ENCODE results near the gene DDX54. TPM values are rescaled to one million over a fixed set of nuclear protein-coding genes. Genes with fewer than 3 reads are reported as not detected.

Gene DDX54
- total RNA-seq, 3 donors from 2014 or later, result 213 to 236 (median 232) TPM

DNA sequence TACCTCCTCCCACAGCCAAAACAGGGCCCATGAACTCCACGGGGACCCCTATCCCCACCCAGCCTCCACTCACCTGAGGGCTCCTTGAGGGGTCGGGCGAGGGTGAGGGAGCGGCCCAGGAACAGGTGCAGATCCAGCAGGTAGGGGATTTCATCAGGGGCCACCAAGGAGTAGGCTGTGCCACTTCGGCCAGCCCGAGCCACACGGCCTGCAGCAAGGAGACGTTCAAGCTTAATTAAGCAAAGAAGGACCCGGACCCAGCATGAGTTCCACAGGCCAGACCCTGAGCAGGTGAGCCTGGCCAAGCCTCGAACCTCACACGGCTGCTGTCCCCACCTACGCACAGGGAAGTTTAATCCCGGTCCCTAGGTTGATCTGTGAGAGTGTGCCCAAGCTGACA is 15.6 kb downstream of the DDX54 start:
- Mint-ChIP-seq H3K27me3 (ENCODE audit: low read depth) (no peaks in the 10 kb centered on the region), H3K36me3 (ENCODE audit: insufficient read depth) (peaks cover 44% of the 10 kb centered on the region), H3K9me3 (no peaks in the 10 kb centered on the region), H3K4me3 (no peak overlapping the region), H3K4me1 (ENCODE audit: low read depth) (peaks cover 2% of the 10 kb centered on the region)
- ATAC-seq, result no peak
- DNase-seq, result no peak

DNA sequence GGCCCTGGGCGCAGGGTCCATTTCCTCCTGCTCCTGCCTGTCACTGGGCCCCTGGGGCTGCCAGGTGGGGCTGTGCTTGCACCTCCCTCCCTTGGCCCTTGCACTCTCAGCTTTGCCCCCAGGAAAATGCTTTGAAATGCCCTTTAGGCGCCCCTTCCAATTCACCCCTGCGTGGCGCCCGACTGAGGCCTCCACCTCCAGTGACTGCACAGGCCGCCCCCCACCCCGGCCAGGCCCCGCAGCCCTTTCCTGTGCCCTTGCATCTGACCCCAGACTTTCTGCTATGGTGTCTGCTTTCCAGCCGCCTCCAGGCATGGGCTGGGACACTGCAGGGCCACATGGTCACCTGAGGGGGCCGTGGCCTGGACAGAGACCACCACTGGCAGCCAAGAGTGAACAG is 17.4 kb downstream of the DDX54 start:
- Mint-ChIP-seq H3K36me3 (ENCODE audit: insufficient read depth) (peaks cover 40% of the 10 kb centered on the region), H3K4me3 (no peak overlapping the region), H3K27me3 (ENCODE audit: low read depth) (no peaks in the 10 kb centered on the region), H3K4me1 (ENCODE audit: low read depth) (no peaks in the 10 kb centered on the region), H3K9me3 (no peaks in the 10 kb centered on the region)
- no peak for DNase-seq
- no peak for ATAC-seq

DNA sequence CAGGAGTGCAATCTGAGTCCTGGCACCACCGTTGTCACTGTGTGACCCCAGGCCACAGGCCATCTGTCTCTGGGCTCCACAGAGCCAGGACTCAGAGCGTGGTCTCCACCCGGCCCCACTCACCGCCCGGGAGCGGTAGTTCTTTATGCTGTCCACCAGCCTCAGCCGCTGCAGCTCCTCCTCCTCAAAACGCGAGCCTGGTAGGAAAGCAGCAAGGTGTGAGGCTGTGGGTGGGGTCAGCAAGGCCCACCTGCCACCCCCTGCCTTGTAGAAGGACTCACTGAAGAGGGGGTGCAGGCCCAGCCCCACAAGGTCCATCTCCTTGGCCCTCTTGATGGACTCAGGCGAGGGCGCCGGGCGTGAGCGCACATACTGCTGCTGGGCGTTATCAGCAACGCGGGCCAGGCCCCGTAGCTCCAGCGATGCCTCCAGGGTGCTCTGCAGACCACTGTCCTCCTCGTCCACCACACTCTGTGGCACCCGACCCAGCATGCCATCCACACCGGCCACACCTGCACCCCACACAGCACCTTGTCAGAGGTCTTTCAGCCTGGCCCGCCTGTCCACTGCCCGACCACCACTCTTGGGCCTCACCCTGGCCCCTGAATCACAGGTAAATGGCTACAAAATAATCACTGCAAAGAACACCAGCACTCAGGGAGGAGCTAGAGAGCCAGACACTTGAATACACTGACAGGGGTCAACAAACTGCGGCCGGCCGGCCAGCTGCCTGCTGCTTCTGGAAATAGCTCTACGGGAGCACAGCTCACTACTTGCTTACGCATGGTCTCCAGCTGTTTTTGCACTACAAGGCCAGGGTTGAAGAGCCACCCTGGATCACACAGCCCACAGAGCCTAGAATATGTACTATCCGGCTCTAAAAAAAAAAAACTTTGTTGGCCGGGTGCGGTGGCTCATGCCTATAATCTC is 19.5 kb downstream of the DDX54 start:
- H3K4me1 Mint-ChIP-seq (ENCODE audit: low read depth), result no peaks in the 10 kb centered on the region
- peaks cover 34% of the 10 kb centered on the region for H3K36me3 Mint-ChIP-seq (ENCODE audit: insufficient read depth)
- no peak overlapping the region for H3K4me3 Mint-ChIP-seq
- ATAC-seq, result no peak
- H3K9me3 Mint-ChIP-seq, result no peaks in the 10 kb centered on the region
- no peaks in the 10 kb centered on the region for H3K27me3 Mint-ChIP-seq (ENCODE audit: low read depth)
- DNase-seq, result no peak

DNA sequence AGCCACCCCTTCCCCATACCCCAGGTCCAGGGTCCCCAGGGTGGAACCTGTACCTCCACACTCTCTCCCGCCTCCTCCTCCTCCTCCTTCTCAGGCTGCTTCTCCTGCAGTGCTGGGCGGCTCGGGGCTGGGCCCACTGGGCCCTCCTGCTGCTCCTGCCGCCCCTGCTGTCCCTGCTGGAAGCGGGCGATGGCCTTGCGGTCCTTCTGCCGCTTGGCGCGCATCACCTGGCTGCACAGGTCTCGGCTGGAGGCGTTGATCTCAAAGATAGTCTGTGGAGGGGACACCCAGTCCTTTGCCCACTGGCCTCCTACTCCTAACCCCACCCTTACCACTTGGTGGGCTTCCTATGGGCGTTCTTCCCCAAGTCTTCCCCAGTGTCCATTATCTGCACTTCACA is 21.3 kb downstream of the DDX54 start:
- Mint-ChIP-seq H3K36me3 (ENCODE audit: insufficient read depth) (peaks cover 31% of the 10 kb centered on the region), H3K4me3 (no peak overlapping the region), H3K27me3 (ENCODE audit: low read depth) (no peaks in the 10 kb centered on the region), H3K4me1 (ENCODE audit: low read depth) (no peaks in the 10 kb centered on the region), H3K9me3 (no peaks in the 10 kb centered on the region)
- no peak for DNase-seq
- no peak for ATAC-seq

DNA sequence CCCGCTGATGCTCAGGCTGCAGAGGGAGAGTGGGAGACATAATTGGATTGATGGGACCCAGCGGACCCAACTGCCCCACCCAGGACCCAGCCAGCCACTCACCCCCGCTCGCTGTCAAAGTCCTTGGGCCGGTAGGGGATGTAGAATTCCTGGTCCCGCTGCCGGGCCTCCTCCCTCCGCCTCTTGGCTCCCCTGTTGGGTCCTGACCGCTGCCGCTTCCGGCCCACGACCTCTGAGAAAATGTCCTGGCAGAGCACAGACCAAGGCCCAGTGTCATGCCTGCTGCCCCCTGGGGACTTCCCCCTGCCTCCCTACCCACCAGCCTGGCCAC is 22.3 kb downstream of the DDX54 start:
- H3K9me3 Mint-ChIP-seq, result no peaks in the 10 kb centered on the region
- DNase-seq, result no peak
- peaks cover 29% of the 10 kb centered on the region for H3K36me3 Mint-ChIP-seq (ENCODE audit: insufficient read depth)
- H3K27me3 Mint-ChIP-seq (ENCODE audit: low read depth), result no peaks in the 10 kb centered on the region
- ATAC-seq, result no peak
- H3K4me3 Mint-ChIP-seq, result no peak overlapping the region
- no peaks in the 10 kb centered on the region for H3K4me1 Mint-ChIP-seq (ENCODE audit: low read depth)

DNA sequence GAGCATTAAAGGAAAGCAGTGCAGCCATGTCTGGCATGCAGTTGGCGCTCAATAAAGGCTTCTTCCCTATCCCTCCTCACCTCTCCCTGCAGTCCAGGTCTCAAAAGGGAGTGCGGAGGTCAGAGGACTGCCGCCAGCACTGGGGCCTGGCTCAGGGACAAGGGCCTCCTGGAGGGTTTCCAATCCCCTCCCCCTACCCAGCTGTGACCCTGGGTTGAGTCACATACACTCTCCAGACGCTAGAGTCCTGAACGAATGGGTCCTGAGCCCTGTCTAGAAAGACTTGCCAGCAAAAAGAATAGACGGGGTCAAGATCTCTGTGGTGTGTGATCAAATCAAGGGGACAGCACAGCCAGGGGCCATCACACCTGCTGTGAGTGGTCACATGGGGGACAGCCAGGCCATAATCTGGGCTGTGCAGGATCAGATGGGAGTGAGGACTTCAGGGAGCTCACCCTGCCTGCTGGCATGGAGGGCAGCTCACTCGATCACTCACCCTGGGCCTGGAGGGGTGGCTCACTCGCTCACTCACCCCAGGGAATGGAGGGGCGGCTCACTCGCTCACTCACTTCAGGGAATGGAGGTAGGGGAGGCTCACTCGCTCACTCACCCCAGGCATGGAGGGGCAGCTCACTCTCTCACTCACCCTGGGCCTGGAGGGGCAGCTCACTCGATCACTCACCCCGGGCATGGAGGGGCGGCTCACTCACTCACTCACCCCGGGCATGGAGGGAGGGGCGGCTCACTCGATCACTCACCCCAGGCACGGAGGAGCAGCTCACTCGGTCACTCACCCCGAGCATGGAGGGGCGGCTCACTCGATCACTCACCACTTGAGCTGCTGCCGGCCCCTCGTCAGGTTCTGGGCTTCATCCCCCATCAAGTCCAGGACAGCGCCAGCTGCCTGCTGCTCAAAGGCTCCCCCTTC is 22.9 kb downstream of the DDX54 start:
- ATAC-seq (no peak), DNase-seq (no peak)
- no peaks in the 10 kb centered on the region for H3K9me3 Mint-ChIP-seq
- peaks cover 29% of the 10 kb centered on the region for H3K36me3 Mint-ChIP-seq (ENCODE audit: insufficient read depth)
- no peak overlapping the region for H3K4me3 Mint-ChIP-seq
- no peaks in the 10 kb centered on the region for H3K27me3 Mint-ChIP-seq (ENCODE audit: low read depth)
- peaks cover 1% of the 10 kb centered on the region for H3K4me1 Mint-ChIP-seq (ENCODE audit: low read depth)

DNA sequence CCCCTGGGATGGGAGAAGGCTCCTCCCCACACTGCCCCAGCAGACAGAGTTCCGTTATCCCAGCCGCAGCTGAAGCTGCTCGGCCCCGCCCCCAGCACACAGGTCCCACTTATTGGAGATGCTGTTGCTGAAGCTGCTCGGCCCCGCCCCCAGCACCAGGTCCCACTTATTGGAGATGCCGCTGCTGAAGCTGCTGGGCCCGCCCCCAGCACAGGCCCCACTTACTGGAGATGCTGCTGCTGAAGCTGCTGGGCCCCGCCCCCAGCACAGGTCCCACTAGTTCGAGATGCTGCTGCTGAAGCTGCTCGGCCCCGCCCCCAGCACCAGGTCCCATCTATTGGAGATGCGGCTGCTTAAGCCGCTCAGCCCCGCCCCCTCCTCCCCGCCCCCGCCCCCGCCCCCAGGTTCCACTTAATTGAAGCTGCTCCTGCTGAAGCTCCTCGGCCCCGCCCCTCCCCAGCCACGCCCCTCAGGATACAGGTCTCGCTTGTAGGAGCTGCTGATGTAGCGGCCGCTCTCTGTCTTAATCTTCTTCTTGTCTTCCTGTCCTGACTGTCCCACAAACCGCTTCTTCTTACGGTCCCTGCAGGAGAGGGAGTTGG is 23.8 kb downstream of the DDX54 start:
- peaks cover 28% of the 10 kb centered on the region for H3K36me3 Mint-ChIP-seq (ENCODE audit: insufficient read depth)

DNA sequence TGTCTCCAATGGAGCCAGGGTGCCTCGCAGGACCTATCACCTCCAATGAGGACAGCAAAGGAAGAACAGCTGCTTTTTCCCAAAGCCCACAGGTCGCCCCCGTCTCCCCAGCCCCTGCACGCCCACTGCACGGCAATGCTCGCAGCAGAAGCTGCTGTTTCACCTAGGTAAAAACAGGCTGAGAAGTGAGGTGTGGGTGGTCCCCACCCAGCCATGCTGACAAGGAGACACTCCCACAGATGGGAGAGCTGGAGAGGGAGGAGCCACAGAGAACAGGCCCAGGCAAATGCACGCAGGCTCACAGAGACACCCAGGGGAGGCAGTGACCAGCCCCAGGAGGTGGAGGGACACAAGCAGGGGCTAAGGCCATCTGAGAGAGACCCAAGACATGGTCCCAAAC is 25.3 kb downstream of the DDX54 start:
- no peak overlapping the region for H3K4me3 Mint-ChIP-seq
- H3K4me1 Mint-ChIP-seq (ENCODE audit: low read depth), result peaks cover 7% of the 10 kb centered on the region
- ATAC-seq, result no peak
- H3K36me3 Mint-ChIP-seq (ENCODE audit: insufficient read depth), result peaks cover 22% of the 10 kb centered on the region
- no peaks in the 10 kb centered on the region for H3K27me3 Mint-ChIP-seq (ENCODE audit: low read depth)
- no peaks in the 10 kb centered on the region for H3K9me3 Mint-ChIP-seq
- no peak for DNase-seq

More for the DNA sequence above, 23.8 kb downstream of the DDX54 start:
- Mint-ChIP-seq H3K27me3 (ENCODE audit: low read depth) (no peaks in the 10 kb centered on the region), H3K4me1 (ENCODE audit: low read depth) (peaks cover 5% of the 10 kb centered on the region), H3K4me3 (no peak overlapping the region), H3K9me3 (no peaks in the 10 kb centered on the region)
- ATAC-seq (peak; percentile 42 to 47), DNase-seq (no peak)

DNA sequence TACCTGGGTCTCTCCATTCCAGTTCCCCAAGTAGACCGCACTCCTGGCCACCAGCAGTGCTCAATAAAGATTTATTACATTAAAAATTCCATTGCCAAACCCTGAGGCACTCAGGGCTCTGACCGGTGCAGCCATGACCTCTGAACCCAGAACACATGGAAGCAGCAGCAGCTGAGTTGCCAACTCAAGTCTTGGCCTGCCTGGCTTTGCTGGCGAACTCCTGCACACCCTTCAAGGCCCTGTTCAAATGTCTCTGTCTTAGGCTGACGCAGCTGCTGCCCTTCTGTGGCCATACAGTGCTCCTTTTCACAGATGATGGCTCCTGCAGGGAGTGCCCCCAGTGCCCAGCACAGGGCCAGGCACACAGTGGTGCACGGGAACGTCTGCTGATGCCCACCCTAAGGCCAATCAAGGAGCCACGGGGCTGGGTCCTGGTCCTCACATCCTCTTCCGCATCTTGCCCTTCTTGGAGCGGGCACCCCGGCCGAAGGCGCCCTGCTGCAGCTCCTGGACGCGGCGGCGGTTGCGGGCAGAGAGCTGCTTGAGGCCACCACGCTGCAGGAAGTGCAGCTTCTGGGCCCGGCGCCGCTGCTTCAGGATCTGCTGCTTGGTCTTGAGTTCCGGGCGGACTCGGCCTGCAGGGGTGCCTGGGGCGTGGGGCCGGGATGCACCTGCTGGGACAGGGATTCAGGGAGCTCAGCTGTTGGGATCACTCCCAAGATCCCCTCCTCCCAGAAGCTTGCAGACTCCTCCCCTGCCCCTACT is 26.7 kb downstream of the DDX54 start:
- ATAC-seq, result no peak
- no peaks in the 10 kb centered on the region for H3K9me3 Mint-ChIP-seq
- H3K36me3 Mint-ChIP-seq (ENCODE audit: insufficient read depth), result peaks cover 22% of the 10 kb centered on the region
- peaks cover 11% of the 10 kb centered on the region for H3K4me1 Mint-ChIP-seq (ENCODE audit: low read depth)
- DNase-seq, result no peak
- H3K27me3 Mint-ChIP-seq (ENCODE audit: low read depth), result no peaks in the 10 kb centered on the region
- H3K4me3 Mint-ChIP-seq, result no peak overlapping the region

DNA sequence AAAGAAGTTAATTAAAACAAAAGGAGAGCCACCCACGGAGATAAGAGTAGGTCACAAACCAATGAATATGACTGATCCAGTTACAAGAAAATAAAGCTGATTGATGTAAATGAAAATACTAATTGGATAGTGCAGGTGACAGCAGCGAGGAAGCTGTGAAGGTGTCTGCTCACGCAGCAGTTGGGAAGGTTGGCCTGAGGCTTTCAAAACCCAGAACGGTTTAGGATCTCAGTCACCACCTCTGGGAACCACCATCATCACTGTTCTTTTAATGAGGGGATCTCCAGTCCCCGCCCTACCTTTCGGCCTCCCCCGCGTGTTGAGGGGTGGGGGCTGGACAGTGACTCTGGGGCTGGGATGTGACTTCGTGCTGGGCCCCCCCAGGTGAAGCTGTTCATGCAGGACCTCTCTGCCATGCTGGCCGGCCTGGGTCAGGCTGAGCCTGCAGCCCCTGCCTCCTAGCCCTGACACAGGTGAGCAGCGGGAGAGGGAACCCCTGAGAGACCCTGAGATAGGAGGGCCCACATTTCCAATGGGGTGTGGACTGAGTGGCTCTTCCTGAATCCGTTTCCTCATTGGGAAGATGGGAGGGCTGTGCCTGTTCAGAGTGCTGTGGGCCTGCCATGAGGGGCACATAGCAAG is 27.9 kb downstream of the DDX54 start:
- ATAC-seq (no peak), DNase-seq (no peak)
- Mint-ChIP-seq H3K4me3 (no peak overlapping the region), H3K9me3 (no peaks in the 10 kb centered on the region), H3K4me1 (ENCODE audit: low read depth) (peaks cover 17% of the 10 kb centered on the region), H3K36me3 (ENCODE audit: insufficient read depth) (peaks cover 21% of the 10 kb centered on the region), H3K27me3 (ENCODE audit: low read depth) (peaks cover 2% of the 10 kb centered on the region)

DNA sequence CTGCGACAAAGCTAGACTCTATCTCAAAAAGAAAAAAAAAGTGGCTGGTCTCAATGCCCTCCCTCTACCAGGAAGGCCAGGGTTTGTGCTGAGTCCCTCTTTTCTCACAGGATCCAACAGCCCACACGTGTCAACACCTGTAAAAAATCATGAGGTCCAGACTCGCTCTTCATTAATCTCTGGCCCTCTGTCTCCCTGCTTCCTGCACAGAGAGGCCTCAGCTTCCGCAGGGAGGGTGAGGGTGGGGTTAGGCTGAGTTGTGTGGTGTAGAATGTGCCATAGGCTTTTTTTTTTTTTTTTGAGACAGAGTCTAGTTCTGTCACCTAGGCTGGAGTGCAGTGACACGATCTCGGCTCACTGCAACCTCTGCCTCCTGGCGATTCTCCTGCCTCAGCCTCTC is 29.6 kb downstream of the DDX54 start:
- no peak for ATAC-seq
- DNase-seq, result no peak
- Mint-ChIP-seq H3K4me1 (ENCODE audit: low read depth) (peaks cover 22% of the 10 kb centered on the region), H3K36me3 (ENCODE audit: insufficient read depth) (peaks cover 10% of the 10 kb centered on the region), H3K4me3 (no peak overlapping the region), H3K9me3 (no peaks in the 10 kb centered on the region), H3K27me3 (ENCODE audit: low read depth) (peaks cover 5% of the 10 kb centered on the region)

DNA sequence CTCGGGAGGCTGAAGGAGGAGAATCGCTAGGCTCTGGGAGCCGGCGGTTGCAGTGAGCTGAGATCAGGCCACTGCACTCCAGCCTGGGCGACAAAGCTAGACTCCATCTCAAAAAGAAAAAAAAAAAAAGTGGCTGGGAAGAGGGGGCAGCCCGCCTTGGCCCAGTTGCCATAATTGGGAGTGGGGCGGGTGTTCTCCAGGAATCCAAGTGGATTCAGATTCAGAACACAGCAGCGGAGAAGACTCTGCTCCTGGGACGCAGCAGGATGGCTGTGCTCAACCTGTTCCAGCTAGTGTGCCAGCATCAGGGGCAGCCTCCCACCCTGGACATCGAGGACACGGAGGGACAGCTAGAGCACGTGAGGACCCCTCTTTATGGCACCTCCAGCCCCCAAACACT is 30.2 kb downstream of the DDX54 start:
- Mint-ChIP-seq H3K4me3 (no peak overlapping the region), H3K4me1 (ENCODE audit: low read depth) (peaks cover 22% of the 10 kb centered on the region), H3K9me3 (no peaks in the 10 kb centered on the region), H3K27me3 (ENCODE audit: low read depth) (peaks cover 9% of the 10 kb centered on the region), H3K36me3 (ENCODE audit: insufficient read depth) (peaks cover 7% of the 10 kb centered on the region)
- DNase-seq (no peak), ATAC-seq (no peak)

DNA sequence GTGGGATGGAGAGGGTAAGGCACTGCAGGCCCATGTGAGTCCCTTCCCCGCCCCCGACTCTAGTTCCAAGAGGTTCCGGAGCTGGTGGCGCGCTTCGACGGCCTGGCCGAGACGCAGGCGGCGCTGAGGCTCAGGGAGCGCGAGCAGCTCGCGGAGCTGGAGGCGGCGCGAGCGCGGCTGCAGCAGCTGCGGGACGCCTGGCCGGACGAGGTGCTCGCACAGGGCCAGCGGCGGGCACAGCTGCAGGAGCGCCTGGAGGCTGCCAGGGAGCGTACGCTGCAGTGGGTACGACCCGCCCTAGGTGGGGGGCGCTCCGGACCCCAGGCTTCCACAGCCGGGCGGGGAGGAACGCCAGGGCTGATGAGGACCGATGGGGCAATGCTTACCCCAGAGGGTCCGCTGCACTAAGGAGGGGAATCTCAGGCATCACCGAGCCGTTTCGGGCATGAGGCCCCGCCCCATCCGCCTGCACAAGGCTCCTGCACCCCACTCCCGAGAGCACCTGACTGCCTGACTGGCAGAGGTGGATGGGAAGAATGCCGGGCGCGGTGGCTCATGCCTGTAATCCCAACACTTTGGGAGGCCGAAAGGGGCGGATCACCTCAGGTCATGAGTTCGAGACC is 30.8 kb downstream of the DDX54 start:
- Mint-ChIP-seq H3K9me3 (no peaks in the 10 kb centered on the region), H3K4me3 (peak overlapping the region; percentile 40), H3K36me3 (ENCODE audit: insufficient read depth) (peaks cover 6% of the 10 kb centered on the region), H3K4me1 (ENCODE audit: low read depth) (peaks cover 22% of the 10 kb centered on the region), H3K27me3 (ENCODE audit: low read depth) (peaks cover 11% of the 10 kb centered on the region)
- DNase-seq (no peak), ATAC-seq (peak in 1 of 2 donors; percentile 7)
